ENCODE data around the gene GSTO2.
"Not testable (repeated sequence)": the region's sequence is repeated elsewhere in the genome, so short reads cannot be mapped to it uniquely, and the experiment has no call there.

Gene GSTO2

GRCh38 chr10:104245066-104245632 lies 23.8 kb upstream of the GSTO2 start:
- no peak overlapping the region for H3K4me2 ChIP-seq (ENCODE audit: low read depth, low read length)
- no peaks in the 10 kb centered on the region for H3F3A ChIP-seq (ENCODE audit: insufficient read depth, low read length)
- H3K27me3 ChIP-seq (replicated peaks; ENCODE audit: insufficient read depth, low read length): no peaks in the 10 kb centered on the region
- TF ChIP-seq EZH2phosphoT487 (IDR thresholded peaks at IDR 0.05; ENCODE audit: low read length): no peak
- TF ChIP-seq CTCF (IDR thresholded peaks at IDR 0.05; ENCODE audit: low read length): no peak
- TF ChIP-seq EZH2 (optimal IDR thresholded peaks at IDR 0.05; ENCODE audit: low read depth, low read length): no peak
- H3K4me3 ChIP-seq (ENCODE audit: low read length): no peak overlapping the region
- H3K4me1 ChIP-seq (ENCODE audit: low read length): no peaks in the 10 kb centered on the region
- no peak for DNase-seq
- H3K9ac ChIP-seq (ENCODE audit: low read length): no peak overlapping the region
- no peaks in the 10 kb centered on the region for H3K9me2 ChIP-seq (replicated peaks; ENCODE audit: insufficient read depth, low read length)
- no peak overlapping the region for H3K27ac ChIP-seq (ENCODE audit: low read length)
- H3K36me3 ChIP-seq (replicated peaks; ENCODE audit: insufficient read depth, low read length): no peaks in the 10 kb centered on the region
- no peaks in the 10 kb centered on the region for H4K20me1 ChIP-seq (ENCODE audit: insufficient read depth, low read length)
- H3K79me2 ChIP-seq (ENCODE audit: low read length): no peaks in the 10 kb centered on the region
- no peaks in the 10 kb centered on the region for H3K9me3 ChIP-seq (replicated peaks; ENCODE audit: insufficient read depth, low read length)
- no peak overlapping the region for H2AFZ ChIP-seq (ENCODE audit: low read length)

- Histone ChIP-seq H3K36me3 (replicated peaks; ENCODE audit: insufficient read depth, low read length) (no peaks in the 10 kb centered on the region), H3K27me3 (replicated peaks; ENCODE audit: insufficient read depth, low read length) (no peaks in the 10 kb centered on the region), H3K27ac (ENCODE audit: low read length) (no peak overlapping the region), H3K4me3 (ENCODE audit: low read length) (no peak overlapping the region), H3K79me2 (ENCODE audit: low read length) (no peaks in the 10 kb centered on the region), H4K20me1 (ENCODE audit: insufficient read depth, low read length) (no peaks in the 10 kb centered on the region), H3K4me1 (ENCODE audit: low read length) (no peaks in the 10 kb centered on the region), H3K9ac (ENCODE audit: low read length) (no peak overlapping the region), H3K4me2 (ENCODE audit: low read depth, low read length) (no peak overlapping the region), H3F3A (ENCODE audit: insufficient read depth, low read length) (no peaks in the 10 kb centered on the region), H2AFZ (ENCODE audit: low read length) (no peak overlapping the region), H3K9me3 (replicated peaks; ENCODE audit: insufficient read depth, low read length) (no peaks in the 10 kb centered on the region), H3K9me2 (replicated peaks; ENCODE audit: insufficient read depth, low read length) (no peaks in the 10 kb centered on the region)
- no peak for DNase-seq
- no peak for TF ChIP-seq CTCF (IDR thresholded peaks at IDR 0.05; ENCODE audit: low read length)
- TF ChIP-seq EZH2 (optimal IDR thresholded peaks at IDR 0.05; ENCODE audit: low read depth, low read length): no peak
- no peak for TF ChIP-seq EZH2phosphoT487 (IDR thresholded peaks at IDR 0.05; ENCODE audit: low read length)
These were observed 22.0 kb upstream of the GSTO2 start for GRCh38 chr10:104246976-104247375.

GRCh38 chr10:104247513-104248146 lies 21.4 kb upstream of the GSTO2 start:
- Histone ChIP-seq H3F3A (ENCODE audit: insufficient read depth, low read length) (no peaks in the 10 kb centered on the region), H3K4me1 (ENCODE audit: low read length) (no peaks in the 10 kb centered on the region), H3K9me2 (replicated peaks; ENCODE audit: insufficient read depth, low read length) (no peaks in the 10 kb centered on the region), H3K36me3 (replicated peaks; ENCODE audit: insufficient read depth, low read length) (no peaks in the 10 kb centered on the region), H3K9ac (ENCODE audit: low read length) (no peak overlapping the region), H3K27me3 (replicated peaks; ENCODE audit: insufficient read depth, low read length) (no peaks in the 10 kb centered on the region), H3K79me2 (ENCODE audit: low read length) (no peaks in the 10 kb centered on the region), H2AFZ (ENCODE audit: low read length) (no peak overlapping the region), H3K9me3 (replicated peaks; ENCODE audit: insufficient read depth, low read length) (no peaks in the 10 kb centered on the region), H4K20me1 (ENCODE audit: insufficient read depth, low read length) (no peaks in the 10 kb centered on the region), H3K4me3 (ENCODE audit: low read length) (no peak overlapping the region), H3K27ac (ENCODE audit: low read length) (no peak overlapping the region), H3K4me2 (ENCODE audit: low read depth, low read length) (no peak overlapping the region)
- DNase-seq: no peak
- TF ChIP-seq EZH2phosphoT487 (IDR thresholded peaks at IDR 0.05; ENCODE audit: low read length): no peak

- H3K79me2 ChIP-seq (ENCODE audit: low read length); H3K9me3 ChIP-seq (replicated peaks; ENCODE audit: insufficient read depth, low read length); H3K27ac ChIP-seq (ENCODE audit: low read length); DNase-seq; H3F3A ChIP-seq (ENCODE audit: insufficient read depth, low read length); H3K4me2 ChIP-seq (ENCODE audit: low read depth, low read length); H4K20me1 ChIP-seq (ENCODE audit: insufficient read depth, low read length); H3K9ac ChIP-seq (ENCODE audit: low read length); H3K27me3 ChIP-seq (replicated peaks; ENCODE audit: insufficient read depth, low read length); H3K4me1 ChIP-seq (ENCODE audit: low read length); H3K9me2 ChIP-seq (replicated peaks; ENCODE audit: insufficient read depth, low read length); H3K4me3 ChIP-seq (ENCODE audit: low read length); H3K36me3 ChIP-seq (replicated peaks; ENCODE audit: insufficient read depth, low read length); H2AFZ ChIP-seq (ENCODE audit: low read length): not testable (repeated sequence)
These were observed 20.1 kb upstream of the GSTO2 start for GRCh38 chr10:104248931-104249330.

All from MM.1S (cell line).